Activated CD8-positive, alpha-beta memory T cell treated with anti-CD3 and anti-CD28 coated beads for 36 hours (primary cell): ENCODE data around the gene GRAMD2A. TPM values are rescaled to one million over a fixed set of nuclear protein-coding genes. Genes with fewer than 3 reads are reported as not detected.

Source experiments
- CTCF ChIA-PET: fragments of 350-600 bp; sonication (Branson Sonifier 250); formaldehyde crosslinking; loops from one replicate; lab custom pipeline; 2021; ENCODE audit warnings: antibody characterized with exemption; lab: Charles Lee
- POLR2A ChIA-PET: fragments of 350-600 bp; sonication (Branson Sonifier 250); formaldehyde crosslinking; loops from one replicate; lab custom pipeline; 2021; ENCODE audit warnings: antibody characterized with exemption; lab: Charles Lee
- total RNA-seq, 2 experiments: library from RNA; stranded (reverse); gene quantifications; one replicate each; pipeline ENCODE4 v1.2.3, GENCODE V29; 2021

Gene GRAMD2A
- total RNA-seq, 2 experiments from 2014 or later: not detected

- POLR2A ChIA-PET: no interaction called here
- CTCF ChIA-PET: no interaction called here
Observed at GRCh38 chr15:72128359-72128758, 69.2 kb downstream of the GRAMD2A start.

- ChIA-PET CTCF (no interaction called here), POLR2A (interaction anchor here (0.6 kb wide), 1 partner anchor 233 kb away, joined by 3 read pairs; no protein-coding TSS in a partner anchor)
Observed at GRCh38 chr15:72127724-72128322, 69.8 kb downstream of the GRAMD2A start.

GRCh38 chr15:72124218-72124617 is 73.4 kb downstream of the GRAMD2A start:
- CTCF ChIA-PET: no interaction called here
- POLR2A ChIA-PET: no interaction called here

- POLR2A ChIA-PET: interaction anchor here (0.6 to 1.0 kb wide), 3 partner anchors 69 to 913 kb away, joined by 3 to 5 read pairs (median 3); partner anchors contain the start of gene PKM
- CTCF ChIA-PET: no interaction called here
Observed at GRCh38 chr15:72118017-72118978, 79.3 kb downstream of the GRAMD2A start, which contains the start of the genes MYO9A and SENP8. MYO9A (minus strand) TSS chr15:72118150; CDS start chr15:72046563, 71,587 bp downstream. SENP8 (plus strand) TSS chr15:72118403; CDS start chr15:72139624, 21,221 bp downstream.

- POLR2A ChIA-PET: interaction anchor here (0.9 to 1.0 kb wide), 2 partner anchors 111 to 113 kb away, joined by 5 to 7 read pairs; partner anchors contain the start of gene PKM
- CTCF ChIA-PET: interaction anchor here (0.7 kb wide), 1 partner anchor 212 kb away, joined by 5 read pairs; no protein-coding TSS in a partner anchor
Observed at GRCh38 chr15:72117486-72118016, 80.0 kb downstream of the GRAMD2A start.

- ChIA-PET CTCF (interaction anchor here (0.7 kb wide), 1 partner anchor 211 kb away, joined by 5 read pairs; no protein-coding TSS in a partner anchor), POLR2A (interaction anchor here (0.6 to 0.9 kb wide), 2 partner anchors 47 to 111 kb away, joined by 4 to 7 read pairs; no protein-coding TSS in a partner anchor)
Observed at GRCh38 chr15:72116731-72117485, 80.7 kb downstream of the GRAMD2A start.

GRCh38 chr15:72113347-72114031 is 84.1 kb downstream of the GRAMD2A start:
- ChIA-PET POLR2A (no interaction called here), CTCF (no interaction called here)

- ChIA-PET POLR2A (no interaction called here), CTCF (no interaction called here)
Observed at GRCh38 chr15:72112805-72113204, 84.8 kb downstream of the GRAMD2A start.

- ChIA-PET POLR2A (no interaction called here), CTCF (no interaction called here)
Observed at GRCh38 chr15:72112116-72112515, 85.5 kb downstream of the GRAMD2A start.

- ChIA-PET CTCF (interaction anchor here (0.6 kb wide), 1 partner anchor 356 kb away, joined by 3 read pairs; no protein-coding TSS in a partner anchor), POLR2A (no interaction called here)
Observed at GRCh38 chr15:72110355-72110754, 87.2 kb downstream of the GRAMD2A start.

Other genes starting within 250 kb of the GRAMD2A start
- 10 to 100 TPM; 18.0 to 18.8 TPM for gene MYO9A, start 79.6 kb downstream of the GRAMD2A start, total RNA-seq
- 1 to 10 TPM; 3.0 TPM for gene SENP8, start 79.4 kb downstream of the GRAMD2A start, total RNA-seq
- 1,000 to 10,000 TPM; 2,552 to 2,669 TPM for gene PKM, start 33.4 kb upstream of the GRAMD2A start, total RNA-seq
- gene PARP6, start 74.8 kb upstream of the GRAMD2A start, total RNA-seq: 10 to 100 TPM; 54.4 to 54.9 TPM
- gene CELF6, start 122.4 kb upstream of the GRAMD2A start, total RNA-seq: under 1 TPM; 0.23 to 0.42 TPM
- gene HEXA, start 178.2 kb upstream of the GRAMD2A start, total RNA-seq: 10 to 100 TPM; 68.2 to 72.5 TPM
- not detected for gene TMEM202, start 200.5 kb upstream of the GRAMD2A start, total RNA-seq